Measurements from ENCODE around the gene SLC4A9.

SLC4A9 gene

GRCh38 chr5:140312067-140312790 lies 47.8 kb upstream of the SLC4A9 start:
- no peaks in the 10 kb centered on the region for H3K9me2 ChIP-seq (replicated peaks; ENCODE audit: control insufficient read depth, low read length)
- H3K79me2 ChIP-seq (ENCODE audit: control insufficient read depth, low read length) = no peaks in the 10 kb centered on the region
- peaks cover 17% of the 10 kb centered on the region for H3K27me3 ChIP-seq (ENCODE audit: control insufficient read depth, low read length)
- H3K4me3 ChIP-seq (ENCODE audit: low read length) = no peak overlapping the region
- H3K36me3 ChIP-seq (ENCODE audit: control insufficient read depth, low read length) = no peaks in the 10 kb centered on the region
- no peaks in the 10 kb centered on the region for H4K20me1 ChIP-seq (ENCODE audit: control insufficient read depth, insufficient read depth, low read depth, low read length)
- H3K27ac ChIP-seq (ENCODE audit: low read depth, low read length) = no peak overlapping the region
- H3K4me1 ChIP-seq (ENCODE audit: control insufficient read depth, low read length) = no peaks in the 10 kb centered on the region
- no peaks in the 10 kb centered on the region for H3K9me3 ChIP-seq (ENCODE audit: control insufficient read depth, insufficient read depth, low read length)
- no peak for TF ChIP-seq EZH2phosphoT487 (IDR thresholded peaks at IDR 0.05; ENCODE audit: borderline replicate concordance, low read length)
- TF ChIP-seq CTCF (IDR thresholded peaks at IDR 0.05; ENCODE audit: low read depth, low read length, poor library complexity, severe bottlenecking) = no peak
- no peak overlapping the region for H3K4me2 ChIP-seq (ENCODE audit: low read length)
- no peaks in the 10 kb centered on the region for H3F3A ChIP-seq (ENCODE audit: control insufficient read depth, insufficient read depth)

- Histone ChIP-seq H3K9me3 (ENCODE audit: control insufficient read depth, insufficient read depth, low read length) (no peaks in the 10 kb centered on the region), H3K27ac (ENCODE audit: low read depth, low read length) (no peak overlapping the region), H3K79me2 (ENCODE audit: control insufficient read depth, low read length) (no peaks in the 10 kb centered on the region), H3K4me2 (ENCODE audit: low read length) (no peak overlapping the region), H4K20me1 (ENCODE audit: control insufficient read depth, insufficient read depth, low read depth, low read length) (no peaks in the 10 kb centered on the region), H3K4me1 (ENCODE audit: control insufficient read depth, low read length) (no peaks in the 10 kb centered on the region), H3K9me2 (replicated peaks; ENCODE audit: control insufficient read depth, low read length) (no peaks in the 10 kb centered on the region), H3K4me3 (ENCODE audit: low read length) (no peak overlapping the region), H3F3A (ENCODE audit: control insufficient read depth, insufficient read depth) (no peaks in the 10 kb centered on the region), H3K27me3 (ENCODE audit: control insufficient read depth, low read length) (peaks cover 17% of the 10 kb centered on the region), H3K36me3 (ENCODE audit: control insufficient read depth, low read length) (no peaks in the 10 kb centered on the region)
- TF ChIP-seq EZH2phosphoT487 (IDR thresholded peaks at IDR 0.05; ENCODE audit: borderline replicate concordance, low read length) (no peak), CTCF (IDR thresholded peaks at IDR 0.05; ENCODE audit: low read depth, low read length, poor library complexity, severe bottlenecking) (no peak)
These were observed 47.2 kb upstream of the SLC4A9 start for GRCh38 chr5:140312791-140313189.

- no peak overlapping the region for H3K4me2 ChIP-seq (ENCODE audit: low read length)
- H3K4me1 ChIP-seq (ENCODE audit: control insufficient read depth, low read length) = no peaks in the 10 kb centered on the region
- no peaks in the 10 kb centered on the region for H3K79me2 ChIP-seq (ENCODE audit: control insufficient read depth, low read length)
- no peak overlapping the region for H3K4me3 ChIP-seq (ENCODE audit: low read length)
- H3K9me2 ChIP-seq (replicated peaks; ENCODE audit: control insufficient read depth, low read length) = no peaks in the 10 kb centered on the region
- no peaks in the 10 kb centered on the region for H3K36me3 ChIP-seq (ENCODE audit: control insufficient read depth, low read length)
- no peaks in the 10 kb centered on the region for H3K9me3 ChIP-seq (ENCODE audit: control insufficient read depth, insufficient read depth, low read length)
- H3K27me3 ChIP-seq (ENCODE audit: control insufficient read depth, low read length) = no peaks in the 10 kb centered on the region
- H3F3A ChIP-seq (ENCODE audit: control insufficient read depth, insufficient read depth) = no peaks in the 10 kb centered on the region
- TF ChIP-seq CTCF (IDR thresholded peaks at IDR 0.05; ENCODE audit: low read depth, low read length, poor library complexity, severe bottlenecking) = no peak
- no peak for TF ChIP-seq EZH2phosphoT487 (IDR thresholded peaks at IDR 0.05; ENCODE audit: borderline replicate concordance, low read length)
- H3K27ac ChIP-seq (ENCODE audit: low read depth, low read length) = no peak overlapping the region
- no peaks in the 10 kb centered on the region for H4K20me1 ChIP-seq (ENCODE audit: control insufficient read depth, insufficient read depth, low read depth, low read length)
These were observed 42.1 kb upstream of the SLC4A9 start for GRCh38 chr5:140317859-140318258.
